Mammary microvascular endothelial cell (primary cell): ENCODE data around the gene TOR1A. TPM values are rescaled to one million over a fixed set of nuclear protein-coding genes. Genes with fewer than 3 reads are reported as not detected.

ENCODE experiments used
- total RNA-seq: library from RNA; depleted of rRNA; stranded (reverse); fragments of >200 nt; gene quantifications from 2 replicates; pipeline ENCODE4 v1.2.3, GENCODE V29; 2015

Gene TOR1A, protein sequence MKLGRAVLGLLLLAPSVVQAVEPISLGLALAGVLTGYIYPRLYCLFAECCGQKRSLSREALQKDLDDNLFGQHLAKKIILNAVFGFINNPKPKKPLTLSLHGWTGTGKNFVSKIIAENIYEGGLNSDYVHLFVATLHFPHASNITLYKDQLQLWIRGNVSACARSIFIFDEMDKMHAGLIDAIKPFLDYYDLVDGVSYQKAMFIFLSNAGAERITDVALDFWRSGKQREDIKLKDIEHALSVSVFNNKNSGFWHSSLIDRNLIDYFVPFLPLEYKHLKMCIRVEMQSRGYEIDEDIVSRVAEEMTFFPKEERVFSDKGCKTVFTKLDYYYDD
- total RNA-seq: 62.6 and 68.3 TPM in 2 replicates

GRCh38 chr9:129823935-129824601 is at the start of gene TOR1A:
Gene TOR1A (minus strand): TSS chr9:129824136. CDS start chr9:129824085, 51 bp downstream.

DNA sequence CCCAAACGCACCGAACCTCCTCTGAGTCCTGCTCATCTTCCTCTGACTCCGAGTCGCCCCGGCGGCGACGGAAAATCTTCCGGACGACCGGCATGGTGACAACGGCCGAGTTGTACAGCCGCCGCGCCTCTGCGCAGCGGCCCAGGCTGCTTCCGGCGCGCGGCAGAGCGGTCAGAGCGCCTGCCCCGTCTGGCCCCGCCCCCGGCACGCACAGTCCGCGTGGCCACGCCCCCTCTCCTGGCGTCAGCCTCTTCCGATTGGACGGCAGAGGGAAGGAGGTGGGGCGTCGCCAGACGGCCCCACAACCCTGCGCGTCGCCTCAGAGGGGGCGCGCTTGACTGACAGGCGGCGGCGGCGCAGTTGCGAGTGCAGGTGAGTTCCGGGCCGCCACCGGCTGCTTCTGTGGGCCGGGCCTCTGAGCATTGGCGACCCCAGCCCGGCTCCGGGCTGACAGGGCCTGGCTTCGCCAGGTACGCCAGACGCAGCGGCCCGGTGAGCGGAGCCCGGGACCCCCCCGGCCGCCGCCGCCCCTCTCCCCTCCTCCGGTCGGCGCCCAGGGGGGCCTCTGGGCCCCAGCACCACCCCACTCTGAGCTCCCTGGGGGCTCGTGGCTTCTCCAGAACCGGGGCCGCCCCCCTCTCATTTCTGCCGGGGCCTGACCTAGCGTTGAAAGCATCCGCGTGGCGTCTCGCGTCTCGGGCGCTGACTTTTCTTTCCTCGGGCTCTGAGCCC is 11.4 kb upstream of the TOR1A start, which contains the start of the genes C9orf78 and USP20:
Gene C9orf78 (minus strand): TSS at position 148 of the 732 bp plus-strand sequence. CDS start 54 bp downstream, at position 94.
Gene USP20 (plus strand): TSS at position 331 of the 732 bp plus-strand sequence. CDS start 17,098 bp downstream, outside the sequence.

DNA sequence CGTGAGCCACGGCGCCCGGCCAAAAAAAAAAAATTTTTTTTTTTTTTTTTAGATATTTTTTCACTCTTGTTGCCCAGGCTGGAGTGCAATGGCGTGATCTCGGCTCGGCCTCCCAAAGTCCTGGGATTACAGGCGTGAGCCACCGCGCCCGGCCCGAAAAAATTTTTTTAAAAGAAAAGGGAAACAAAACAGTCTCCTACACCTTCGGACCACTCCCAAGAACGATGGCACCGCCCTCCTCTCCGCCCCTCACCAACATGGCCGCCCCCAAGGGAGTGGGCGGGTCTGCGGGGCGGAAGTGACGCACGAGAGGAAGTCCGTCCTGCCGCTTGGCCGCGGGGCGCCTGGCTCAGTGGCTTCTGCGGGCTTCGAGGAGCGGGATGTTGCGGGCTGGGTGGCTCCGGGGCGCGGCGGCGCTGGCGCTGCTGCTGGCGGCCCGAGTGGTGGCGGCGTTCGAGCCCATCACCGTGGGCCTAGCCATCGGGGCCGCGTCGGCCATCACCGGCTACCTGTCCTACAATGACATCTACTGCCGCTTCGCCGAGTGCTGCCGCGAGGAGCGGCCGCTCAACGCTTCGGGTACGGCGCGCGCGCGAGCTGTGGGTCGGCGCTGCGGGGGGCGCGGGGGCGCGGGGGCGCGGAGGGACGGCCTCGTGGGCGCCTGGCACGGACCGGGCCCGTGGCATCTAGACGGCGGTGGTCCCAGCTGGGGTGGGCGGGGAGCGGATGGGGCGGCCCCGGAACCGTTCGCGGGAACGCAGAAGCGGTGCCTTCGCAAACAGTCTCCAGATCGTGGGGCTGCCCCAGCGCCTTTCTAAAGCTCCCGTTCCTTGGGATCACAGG is 20.9 kb downstream of the TOR1A start, which contains the start of gene TOR1B:
Gene TOR1B (plus strand): TSS at position 352 of the 843 bp plus-strand sequence. CDS start 29 bp downstream, at position 381.

Other genes with a start within 250 kb of the TOR1A start
- 0.47 TPM in 1 of 2 replicates, not detected in the other for gene C9orf50, start 203.0 kb downstream of the TOR1A start, total RNA-seq
- gene NTMT1, start 198.0 kb downstream of the TOR1A start, total RNA-seq: 44.7 and 54.1 TPM in 2 replicates
- gene ASB6, start 182.0 kb downstream of the TOR1A start, total RNA-seq: 24.0 and 25.1 TPM in 2 replicates
- gene PRRX2, start 158.5 kb downstream of the TOR1A start, total RNA-seq: 0.20 and 0.40 TPM in 2 replicates
- 0.30 TPM in 1 of 2 replicates, not detected in the other for gene PTGES, start 71.1 kb downstream of the TOR1A start, total RNA-seq
- 23.9 and 24.0 TPM in 2 replicates for gene TOR1B, start 21.0 kb downstream of the TOR1A start, total RNA-seq
- gene C9orf78, start 11.1 kb upstream of the TOR1A start, total RNA-seq: 50.6 and 57.3 TPM in 2 replicates
- 11.9 and 15.0 TPM in 2 replicates for gene USP20, start 11.3 kb upstream of the TOR1A start, total RNA-seq
- 13.5 and 15.3 TPM in 2 replicates for gene FNBP1, start 219.1 kb upstream of the TOR1A start, total RNA-seq
- gene GPR107, start 229.8 kb upstream of the TOR1A start, total RNA-seq: 16.2 and 16.9 TPM in 2 replicates